ENCODE data around the gene STMN3.

DNA sequence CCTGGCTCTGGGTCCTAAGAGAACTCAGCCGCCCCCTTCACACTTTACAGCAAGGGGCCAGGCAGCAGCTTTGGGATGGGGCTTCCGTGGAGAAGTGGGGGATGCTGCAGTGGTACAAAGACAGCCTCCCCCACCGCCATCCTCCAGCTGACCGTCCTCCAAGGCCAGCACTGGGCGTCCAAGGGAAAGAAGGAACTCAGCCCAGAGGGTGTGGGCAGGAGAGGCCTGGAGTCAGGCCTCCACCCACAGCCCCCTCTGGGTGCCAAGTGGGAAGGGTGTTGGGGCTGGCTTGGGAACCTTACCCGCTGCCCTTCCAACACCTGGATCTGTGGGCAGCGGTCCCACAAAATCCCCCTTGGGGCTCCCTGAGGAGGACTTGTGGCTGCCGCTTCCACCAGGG, 13.1 kb downstream of the STMN3 start:
- TF ChIP-seq POLR2A (IDR thresholded peaks at IDR 0.05) = no peak
- TF ChIP-seq, protein P1, sequence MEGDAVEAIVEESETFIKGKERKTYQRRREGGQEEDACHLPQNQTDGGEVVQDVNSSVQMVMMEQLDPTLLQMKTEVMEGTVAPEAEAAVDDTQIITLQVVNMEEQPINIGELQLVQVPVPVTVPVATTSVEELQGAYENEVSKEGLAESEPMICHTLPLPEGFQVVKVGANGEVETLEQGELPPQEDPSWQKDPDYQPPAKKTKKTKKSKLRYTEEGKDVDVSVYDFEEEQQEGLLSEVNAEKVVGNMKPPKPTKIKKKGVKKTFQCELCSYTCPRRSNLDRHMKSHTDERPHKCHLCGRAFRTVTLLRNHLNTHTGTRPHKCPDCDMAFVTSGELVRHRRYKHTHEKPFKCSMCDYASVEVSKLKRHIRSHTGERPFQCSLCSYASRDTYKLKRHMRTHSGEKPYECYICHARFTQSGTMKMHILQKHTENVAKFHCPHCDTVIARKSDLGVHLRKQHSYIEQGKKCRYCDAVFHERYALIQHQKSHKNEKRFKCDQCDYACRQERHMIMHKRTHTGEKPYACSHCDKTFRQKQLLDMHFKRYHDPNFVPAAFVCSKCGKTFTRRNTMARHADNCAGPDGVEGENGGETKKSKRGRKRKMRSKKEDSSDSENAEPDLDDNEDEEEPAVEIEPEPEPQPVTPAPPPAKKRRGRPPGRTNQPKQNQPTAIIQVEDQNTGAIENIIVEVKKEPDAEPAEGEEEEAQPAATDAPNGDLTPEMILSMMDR (IDR thresholded peaks at IDR 0.05) = no peak
